A549 (cell line): ENCODE measurements around the gene HMX1. TPM values are rescaled to one million over a fixed set of nuclear protein-coding genes. Genes with fewer than 3 reads are reported as not detected.

Source experiments
- ATAC-seq, 2 experiments: fragments of 200-7000 bp in 1 of 2; fragments of >200 bp in 1 of 2; cut with Nextera tagmentation in 1 of 2; cut with Tn5 transposase in 1 of 2; 3 replicates each; pipeline versions ENCODE4 v1.8.0 to v1.9.1; 2018 to 2020; ENCODE audit warnings: mild to moderate bottlenecking in 1 of 2, moderate library complexity in 1 of 2
- CTCF ChIA-PET: fragments of 300-600 bp; sonication (Branson Sonifier 250); formaldehyde crosslinking; extraction: SDS; loops from one replicate; lab custom pipeline; 2021; ENCODE audit warnings: antibody characterized with exemption, inconsistent platforms; lab: Yijun Ruan, JAX
- POLR2A ChIA-PET: fragments of 350-600 bp; formaldehyde crosslinking; extraction: SDS; loops from one replicate; lab custom pipeline; 2021; ENCODE audit warnings: antibody characterized with exemption, inconsistent platforms; lab: Yijun Ruan, JAX
- DNase-seq, 2 experiments: peaks; one replicate each; pipeline versions ENCODE4 v3.0.0 to v3.0.0-alpha.2; 2011 to 2016; ENCODE audit warnings: low read depth in 1 of 2, low spot score in 1 of 2
- FAIRE-seq: peaks from 2 replicates; lab custom pipeline; 2011; peaks lifted over from hg19 to GRCh38; lab: Jason Lieb, UNC
- H3K27ac ChIP-seq, 2 experiments: fragments of >200 bp; sonication (Bioruptor Twin); formaldehyde crosslinking; 3 replicates each; pipeline ENCODE4 v1.5.1; 2016 to 2017
- H3K4me1 ChIP-seq: fragments of >200 bp; sonication (Bioruptor Twin); formaldehyde crosslinking; 3 replicates; pipeline ENCODE4 v1.6.1; 2016
- H3K4me2 ChIP-seq: fragments of >200 bp; sonication (Bioruptor Twin); formaldehyde crosslinking; 3 replicates; pipeline ENCODE4 v1.6.1; 2016
- H3K4me3 ChIP-seq: fragments of >200 bp; sonication (Bioruptor Twin); formaldehyde crosslinking; 3 replicates; pipeline ENCODE4 v1.5.1; 2016
- H3K9me3 ChIP-seq: fragments of >200 bp; sonication (Bioruptor Twin); formaldehyde crosslinking; 3 replicates; pipeline ENCODE4 v1.6.1; 2016
- BCL3 ChIP-seq: fragments of >200 bp; sonication (Bioruptor Twin); formaldehyde crosslinking; IDR thresholded peaks from 3 replicates; pipeline ENCODE4 v1.6.1; 2016
- CHD2 ChIP-seq: fragments of 150-350 bp; IDR thresholded peaks from 2 replicates; pipeline ENCODE4 v1.6.1; 2014; ENCODE audit warnings: low read length; ENCODE audit not compliant: partially characterized antibody
- CTCF ChIP-seq: fragments of >200 bp; sonication (Bioruptor Twin); formaldehyde crosslinking; IDR thresholded peaks from 3 replicates; pipeline ENCODE4 v1.5.1; 2016
- ESRRA ChIP-seq: fragments of 150-350 bp; IDR thresholded peaks from 2 replicates; pipeline ENCODE4 v1.6.1; 2014; ENCODE audit warnings: mild to moderate bottlenecking, low read length, borderline replicate concordance
- FOSB ChIP-seq: fragments of 250-450 bp; sonication (Bioruptor Pico); IDR thresholded peaks from 2 replicates; pipeline ENCODE4 v1.5.0; 2020; ENCODE audit warnings: mild to moderate bottlenecking, moderate library complexity
- HOXB5 ChIP-seq: fragments of 250-450 bp; sonication (Bioruptor Pico); IDR thresholded peaks from 2 replicates; pipeline ENCODE4 v1.5.0; 2020; ENCODE audit warnings: mild to moderate bottlenecking, moderate library complexity
- MAFK ChIP-seq: fragments of 450-650 bp; IDR thresholded peaks from 2 replicates; pipeline ENCODE4 v1.6.1; 2014; ENCODE audit not compliant: partially characterized antibody
- MAX ChIP-seq: IDR thresholded peaks from 2 replicates; pipeline ENCODE4 v1.6.1; 2012
- MAZ ChIP-seq: fragments of 150-350 bp; IDR thresholded peaks from 2 replicates; pipeline ENCODE4 v1.6.1; 2014; ENCODE audit warnings: antibody characterized with exemption, low read depth, low read length, borderline replicate concordance
- REST ChIP-seq: fragments of 200-600 bp; sonication (generic); IDR thresholded peaks from 2 replicates; pipeline ENCODE4 v1.6.1; 2016; ENCODE audit warnings: antibody characterized with exemption, mild to moderate bottlenecking, moderate library complexity
- TFCP2L1 ChIP-seq: fragments of 250-450 bp; sonication (Bioruptor Pico); IDR thresholded peaks from 2 replicates; pipeline ENCODE4 v1.5.0; 2021; ENCODE audit warnings: mild to moderate bottlenecking
- TP53 ChIP-seq: fragments of 250-450 bp; sonication (Bioruptor Pico); IDR thresholded peaks from 2 replicates; pipeline ENCODE4 v1.5.0; 2021; ENCODE audit warnings: mild to moderate bottlenecking, moderate library complexity
- ZFP36 ChIP-seq: fragments of 450-650 bp; IDR thresholded peaks from 2 replicates; pipeline ENCODE4 v1.6.1; 2014; ENCODE audit warnings: borderline replicate concordance; ENCODE audit not compliant: partially characterized antibody
- ZSCAN20 ChIP-seq: fragments of 250-450 bp; sonication (Bioruptor Pico); IDR thresholded peaks from 2 replicates; pipeline ENCODE4 v1.8.0; 2022; ENCODE audit warnings: mild to moderate bottlenecking, moderate library complexity
- WGBS: methylation state at CpG from one replicate; pipeline ENCODE4 v1.1.6; 2017; ENCODE audit errors: missing lambda C conversion rate; 5-methylcytosine and 5-hydroxymethylcytosine counted together
- polyA plus RNA-seq, 4 experiments: library from polyadenylated mRNA; depleted of rRNA in 3 of 4; stranded (reverse); fragments of >200 nt; fragmentation: RNase III in 1 of 4; extraction: RNeasy Plus Mini Kit Qiagen cat#74134 plus additional on column Dnase treatment in 1 of 4; gene quantifications; 2 replicates in 3 of 4; 3 replicates in 1 of 4; pipeline ENCODE4 v1.2.3, GENCODE V29; 2011 to 2017

The HMX1 gene
- polyA plus RNA-seq, 2 of the 4 experiments (the other 2 are of a cell fraction) = 0.06 TPM; not detected in 1

- TF ChIP-seq ESRRA = no peak
Measured at GRCh38 chr4:8869898-8870646, 1.6 kb downstream of the HMX1 start (continued).

- H3K27ac ChIP-seq = no peak overlapping the region
- DNase-seq (no peak), ATAC-seq (0 out of 6 replicates have a peak, but pooled peaks of 1 of the 2 experiments have one; percentile 17), FAIRE-seq (no peak)
- H3K4me1 ChIP-seq = 0 out of 3 replicates have a peak, but pooled peaks cover 3% of the 10 kb centered on the region
- CTCF ChIA-PET = no interaction called here
- POLR2A ChIA-PET = no interaction called here
- 55% methylated on average over 9 of the region's 16 CpGs for WGBS
- no peaks in the 10 kb centered on the region for H3K9me3 ChIP-seq
- TF ChIP-seq FOSB (no peak), TP53 (CRISPR knock-in tag) (no peak), REST (no peak)
- H3K4me2 ChIP-seq = no peak overlapping the region
- H3K4me3 ChIP-seq = no peak overlapping the region
Measured at GRCh38 chr4:8869002-8869897, 2.4 kb downstream of the HMX1 start.

GRCh38 chr4:8868321-8869001, 3.2 kb downstream of the HMX1 start:
- POLR2A ChIA-PET = no interaction called here
- Histone ChIP-seq H3K4me1 (0 out of 3 replicates have a peak, but pooled peaks cover 3% of the 10 kb centered on the region), H3K9me3 (no peaks in the 10 kb centered on the region), H3K4me3 (no peak overlapping the region), H3K27ac (no peak overlapping the region)
- no peak for DNase-seq
- WGBS = 83% methylated on average over 10 of the region's 22 CpGs
- TF ChIP-seq HOXB5 (CRISPR knock-in tag) (no peak), ZFP36 (no peak), BCL3 (no peak), ZSCAN20 (no peak), REST (no peak), CTCF (no peak), FOSB (no peak), TFCP2L1 (CRISPR knock-in tag) (no peak), MAZ (no peak), MAX (no peak), MAFK (no peak), CHD2 (no peak)
- TF ChIP-seq, all 56 proteins: peak for 0
- CTCF ChIA-PET = no interaction called here
- ATAC-seq (no peak), FAIRE-seq (no peak)
- no peak overlapping the region for H3K4me2 ChIP-seq
